GM18858 (cell line): ENCODE measurements around the gene PCOLCE2.
"Not testable (repeated sequence)": the region's sequence is repeated elsewhere in the genome, so short reads cannot be mapped to it uniquely, and the experiment has no call there.

ENCODE experiments used
- ATAC-seq: cut with Tn5 transposase; IDR thresholded peaks from one replicate; pipeline ENCODE4 v1.9.1; 2021; ENCODE audit not compliant: unreplicated experiment

PCOLCE2 gene

DNA sequence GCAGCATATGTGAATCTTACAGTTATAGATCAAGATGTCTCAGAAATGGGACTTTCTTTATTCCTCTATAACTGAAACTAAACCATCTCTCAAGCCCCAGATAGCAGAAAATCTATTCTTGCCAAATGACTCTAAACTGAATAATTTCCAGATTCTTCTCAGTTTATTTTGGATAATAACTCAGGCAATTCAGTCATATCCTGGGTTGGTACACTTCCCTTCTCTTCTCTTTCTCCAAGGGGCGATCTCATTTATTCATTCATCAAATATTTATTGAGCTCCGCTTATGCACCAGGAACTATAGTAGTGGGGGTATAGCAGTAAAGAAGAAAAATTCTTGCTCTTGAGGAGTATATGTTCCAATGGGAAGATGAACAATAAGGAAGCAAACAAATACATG lies 13.5 kb upstream of the PCOLCE2 start:
- ATAC-seq: no peak

DNA sequence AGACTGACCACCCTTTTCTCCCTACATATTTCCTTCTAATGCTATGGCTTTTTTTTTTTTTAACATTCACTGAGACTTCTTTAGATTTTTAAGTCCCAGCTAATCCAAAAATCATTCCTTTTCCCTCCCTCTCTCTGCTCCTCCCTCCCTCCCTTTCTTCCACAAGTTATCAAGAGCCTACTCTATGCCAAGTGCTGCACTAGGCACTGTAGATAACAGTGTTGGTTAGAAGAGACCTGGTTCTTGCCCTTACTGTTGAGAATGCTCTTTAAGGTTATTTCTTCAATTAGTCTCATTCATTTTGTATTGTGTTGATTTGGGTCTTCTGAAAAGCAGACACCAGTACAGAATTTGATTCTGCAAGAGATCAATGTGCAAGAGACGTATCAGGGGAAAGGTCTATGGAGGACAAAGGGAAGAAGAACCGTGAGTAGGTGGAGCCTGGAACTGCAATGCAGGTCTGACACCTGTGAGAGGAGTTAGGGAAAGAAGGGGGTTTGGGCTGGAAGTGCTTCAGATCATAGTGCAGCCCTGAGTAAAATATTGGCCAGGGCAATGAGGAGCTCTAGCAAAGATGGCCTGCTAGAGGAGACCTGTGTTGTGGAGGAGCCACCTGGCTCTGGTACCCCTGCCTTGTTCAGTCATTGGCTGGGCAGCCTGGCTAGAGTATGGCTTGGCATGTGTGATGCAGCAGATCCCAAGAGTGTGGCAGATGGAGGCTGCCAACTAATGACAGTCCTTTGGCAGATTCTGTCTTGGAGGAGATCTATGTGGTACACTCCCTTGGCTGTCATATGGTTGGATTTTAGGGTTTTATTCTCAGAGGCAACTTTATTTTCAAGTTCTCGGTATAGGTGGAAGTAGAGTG lies 9.7 kb upstream of the PCOLCE2 start:
- ATAC-seq: no peak

DNA sequence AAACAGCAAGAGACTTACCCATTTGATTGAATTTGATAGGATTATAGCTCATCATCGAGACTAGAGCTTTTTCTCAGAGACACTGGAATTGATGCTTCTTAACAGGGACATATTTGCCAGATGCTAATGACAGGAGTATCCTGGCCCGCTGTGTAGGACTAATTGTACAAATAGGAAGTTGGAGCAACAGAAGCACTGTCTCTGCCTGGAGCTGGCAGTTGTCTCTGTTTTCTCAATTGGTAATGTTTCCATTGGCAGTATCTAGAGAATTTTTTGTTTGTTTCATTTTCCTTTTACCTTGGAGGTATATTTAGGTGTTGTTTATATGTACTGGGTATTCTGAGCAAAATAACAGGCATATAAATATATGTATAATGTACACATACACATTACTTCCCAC lies 8.9 kb upstream of the PCOLCE2 start:
- no peak for ATAC-seq

DNA sequence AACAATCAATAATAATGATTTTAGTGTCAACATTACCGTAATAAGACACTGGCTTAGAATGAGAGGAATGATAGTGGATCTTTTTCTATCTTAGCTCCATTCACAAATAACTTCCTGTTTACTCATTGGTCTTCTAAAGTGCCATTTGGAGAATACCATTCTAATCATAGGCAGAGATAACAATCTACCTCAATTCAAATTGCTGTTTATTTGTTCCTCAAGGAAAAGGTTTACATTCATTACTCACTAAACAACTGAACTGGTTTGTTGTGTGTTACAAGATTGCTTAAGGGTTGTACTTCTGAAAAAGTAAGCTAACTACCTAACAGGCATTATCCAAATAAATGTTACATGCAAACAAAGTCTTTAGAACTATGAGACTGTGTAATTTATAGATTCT lies 8.1 kb upstream of the PCOLCE2 start:
- no peak for ATAC-seq

DNA sequence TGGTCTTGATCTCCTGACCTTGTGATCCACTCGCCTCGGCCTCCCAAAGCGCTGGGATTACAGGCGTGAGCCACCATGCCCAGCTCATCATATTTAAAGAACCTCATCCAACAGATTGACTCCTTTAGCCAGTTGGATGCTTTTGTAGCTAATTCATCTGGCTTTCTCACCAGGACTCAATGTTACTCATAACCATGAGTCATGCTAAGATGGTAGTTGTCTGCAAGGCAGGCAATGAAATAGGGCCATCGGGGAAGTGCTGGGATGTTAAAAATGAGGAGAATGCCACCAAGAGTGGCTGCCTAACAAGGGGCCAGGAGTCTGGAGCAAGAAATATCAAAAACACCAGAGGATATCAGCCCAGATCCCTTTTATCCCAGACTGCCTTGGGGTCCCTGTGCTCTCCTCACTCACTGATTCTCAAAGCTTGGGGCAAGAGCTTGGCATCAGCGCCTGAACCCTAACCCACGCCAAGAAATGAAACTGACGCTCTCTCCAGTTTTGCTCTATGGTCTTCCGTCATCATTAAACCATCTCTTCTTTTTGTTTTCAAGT lies 7.4 kb upstream of the PCOLCE2 start:
- no peak for ATAC-seq

DNA sequence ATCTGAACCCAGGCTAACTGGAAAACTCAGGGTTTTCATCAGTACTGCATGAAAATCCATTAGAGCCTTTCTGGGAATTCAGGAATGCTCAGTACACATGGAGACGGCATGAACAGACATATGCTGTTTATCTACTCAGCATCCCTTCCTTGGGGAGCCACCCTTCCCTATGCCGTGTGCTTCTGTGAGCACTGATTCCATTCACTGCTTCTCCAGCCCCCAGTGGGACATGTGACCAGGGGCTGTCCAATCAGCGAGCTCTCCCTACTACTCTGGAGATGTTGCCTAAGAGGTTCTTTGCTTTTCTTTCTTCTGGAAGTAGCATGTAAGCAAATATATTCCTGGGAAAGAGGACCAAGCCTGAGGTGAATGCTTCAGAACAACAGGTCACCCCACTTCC lies 5.6 kb upstream of the PCOLCE2 start:
- ATAC-seq: no peak

DNA sequence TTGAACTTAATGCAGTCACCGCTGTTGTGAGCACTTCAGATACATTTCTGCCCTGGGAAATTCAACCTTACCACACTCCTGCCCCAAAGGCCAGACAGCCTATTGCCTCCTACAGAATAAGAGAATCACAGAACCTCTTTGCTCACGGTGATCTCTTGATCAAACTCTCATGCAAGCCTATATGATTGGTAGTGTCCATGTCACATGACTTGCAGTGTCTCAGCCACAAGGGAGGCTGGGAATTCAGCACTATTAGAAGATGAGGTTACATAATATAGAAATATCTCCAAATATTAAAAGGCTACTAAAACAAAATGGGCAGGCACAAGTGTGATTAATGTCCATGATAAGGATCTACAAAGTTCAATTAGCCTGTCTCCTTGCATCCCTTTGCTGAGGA lies 3.8 kb upstream of the PCOLCE2 start:
- no peak for ATAC-seq

DNA sequence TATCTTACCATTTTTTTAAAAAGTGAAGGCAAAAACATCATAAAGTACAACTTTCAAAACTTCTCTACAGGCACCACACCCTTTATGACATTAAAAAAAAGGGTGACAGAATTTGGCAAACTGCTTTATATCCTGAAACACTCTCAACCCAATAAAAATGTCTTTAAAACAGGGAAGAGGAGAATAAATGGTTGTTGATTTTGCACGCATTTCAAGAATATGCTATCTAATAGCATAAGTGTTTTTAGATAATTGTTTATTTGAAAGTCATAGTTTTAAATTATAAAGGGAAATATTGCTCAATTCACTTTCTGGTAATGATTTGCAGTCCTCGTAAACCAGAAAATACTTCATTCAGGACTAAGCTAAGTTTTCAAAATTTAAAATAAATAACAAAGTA lies 1.7 kb upstream of the PCOLCE2 start:
- no peak for ATAC-seq

DNA sequence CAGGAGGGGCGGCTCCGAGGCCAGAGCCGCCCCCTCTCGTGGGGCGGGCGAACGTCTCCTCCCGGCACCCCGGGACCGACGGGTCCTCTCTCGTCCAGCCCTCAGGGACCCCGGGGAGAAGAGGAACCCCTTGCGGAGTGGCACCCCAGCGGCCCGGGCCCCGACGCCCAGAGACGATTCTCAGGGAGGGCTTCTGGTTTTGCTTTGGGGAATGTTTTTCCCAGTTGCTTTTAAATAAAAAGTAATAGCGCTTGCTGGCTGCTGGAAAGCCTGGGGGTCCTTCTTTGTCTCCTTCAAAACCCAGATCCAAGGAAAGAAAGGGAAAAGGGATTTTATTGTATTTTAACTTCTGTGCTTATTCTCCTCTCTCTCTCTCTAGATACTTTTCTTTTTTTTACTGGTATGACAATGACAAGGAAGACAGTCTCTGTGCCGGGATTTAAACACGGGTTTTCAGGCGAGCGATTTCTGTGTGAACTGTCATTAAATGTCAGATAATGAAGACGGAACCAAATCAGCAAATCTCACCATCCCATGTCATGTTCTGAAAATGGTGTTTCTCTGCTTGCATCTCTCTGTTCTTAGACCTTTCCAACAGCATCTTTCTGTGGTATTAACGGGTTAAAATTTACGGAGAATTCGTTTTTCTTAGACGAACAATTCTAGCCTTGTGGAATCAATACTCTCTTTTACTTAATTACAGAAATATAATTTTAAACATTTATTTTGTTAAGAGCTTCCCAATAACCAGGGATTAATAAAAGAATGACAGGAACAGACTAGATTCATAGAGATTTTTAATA lies 530 bp upstream of the PCOLCE2 start:
- no peak for ATAC-seq

DNA sequence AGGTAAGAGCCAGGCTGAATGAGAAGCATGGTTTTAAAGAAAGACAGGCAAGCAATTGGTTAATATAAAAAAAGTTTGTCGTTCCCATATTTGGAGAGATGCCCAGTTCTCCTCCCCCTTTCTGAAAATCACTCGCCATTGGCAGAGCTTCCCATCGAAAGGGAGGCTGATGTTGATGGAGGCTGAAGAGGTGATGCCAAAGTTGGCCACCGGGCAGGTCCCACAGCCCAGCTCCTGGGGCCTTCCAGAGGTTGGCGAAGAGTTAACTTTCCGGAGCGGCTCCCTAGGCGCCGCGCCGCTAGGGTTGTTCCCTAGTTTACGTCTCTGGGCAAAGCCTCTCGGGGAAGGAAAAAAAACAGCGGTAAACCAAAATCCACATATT lies 793 bp downstream of the PCOLCE2 start:
- ATAC-seq: no peak

DNA sequence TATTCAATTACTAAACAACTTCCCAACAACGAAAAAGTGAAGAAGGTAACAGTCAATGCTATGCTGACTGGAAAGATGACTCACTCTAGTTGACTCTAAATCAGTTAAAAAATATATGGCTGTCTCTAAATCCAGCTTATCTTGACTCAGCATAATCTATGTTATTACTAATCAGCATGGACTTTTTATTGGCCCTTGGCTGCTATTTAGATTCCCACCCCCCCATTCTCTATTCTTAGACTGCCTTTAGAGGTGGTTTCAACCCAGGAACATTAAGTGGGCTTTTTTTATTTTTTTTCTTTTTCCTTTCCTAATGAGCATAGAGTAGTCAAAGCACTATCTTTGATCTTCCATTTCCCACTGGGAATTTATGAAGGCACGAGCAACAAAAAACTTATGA lies 1.9 kb downstream of the PCOLCE2 start:
- no peak for ATAC-seq

DNA sequence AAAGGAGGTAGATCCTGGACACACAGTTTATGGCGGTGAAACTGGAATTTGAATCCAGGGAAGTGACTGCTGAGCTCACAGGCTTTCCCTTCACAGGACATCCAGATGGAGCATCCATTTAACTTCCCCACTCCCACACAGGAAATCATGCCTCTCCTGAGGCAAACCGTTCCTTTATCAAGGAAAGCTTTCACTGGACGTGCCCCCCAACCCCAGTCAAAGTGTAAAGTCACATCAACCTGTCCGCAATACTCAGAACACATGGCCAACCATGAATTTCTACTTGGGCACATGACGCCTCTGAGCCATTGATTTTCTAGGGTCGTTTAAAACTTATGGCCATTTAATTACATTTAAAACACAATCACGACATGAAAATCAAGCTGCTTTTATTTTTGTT lies 2.9 kb downstream of the PCOLCE2 start:
- ATAC-seq: no peak

DNA sequence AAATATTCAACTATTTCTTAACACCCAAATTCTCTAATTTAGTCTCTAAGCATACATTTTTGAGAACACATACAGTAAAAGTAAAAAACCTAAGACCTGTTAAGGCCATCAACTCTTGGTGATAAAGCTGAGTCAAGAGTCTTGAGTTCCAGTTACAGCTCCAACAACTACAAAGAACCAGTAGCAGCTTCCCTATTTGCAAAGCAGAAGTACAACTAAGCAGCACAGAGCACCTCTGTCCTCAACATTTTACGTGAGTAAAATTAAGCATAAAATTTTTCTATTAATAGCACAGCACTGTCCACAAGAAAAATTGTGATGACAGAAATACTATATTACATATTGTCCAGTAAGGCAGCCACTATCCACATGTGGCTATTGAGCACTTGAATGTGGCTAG lies 4.4 kb downstream of the PCOLCE2 start:
- no peak for ATAC-seq

DNA sequence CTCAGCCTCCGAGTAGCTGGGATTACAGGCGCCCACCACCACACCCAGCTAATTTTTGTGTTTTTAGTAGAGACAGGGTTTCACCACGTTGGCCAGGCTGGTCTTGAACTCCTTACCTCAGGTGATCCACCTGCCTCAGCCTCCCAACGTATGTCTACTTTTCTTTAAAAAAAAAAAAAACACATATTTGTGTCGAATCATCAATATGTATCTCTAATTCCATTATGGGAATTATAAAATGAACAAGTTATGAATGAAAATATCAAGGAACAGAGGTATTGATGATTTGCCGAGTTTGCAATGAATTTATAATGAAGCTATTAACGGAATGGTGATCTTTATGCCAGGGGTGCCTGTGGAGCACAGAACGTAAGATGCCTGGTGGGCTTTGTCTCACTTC lies 5.3 kb downstream of the PCOLCE2 start:
- ATAC-seq: not testable (repeated sequence)

DNA sequence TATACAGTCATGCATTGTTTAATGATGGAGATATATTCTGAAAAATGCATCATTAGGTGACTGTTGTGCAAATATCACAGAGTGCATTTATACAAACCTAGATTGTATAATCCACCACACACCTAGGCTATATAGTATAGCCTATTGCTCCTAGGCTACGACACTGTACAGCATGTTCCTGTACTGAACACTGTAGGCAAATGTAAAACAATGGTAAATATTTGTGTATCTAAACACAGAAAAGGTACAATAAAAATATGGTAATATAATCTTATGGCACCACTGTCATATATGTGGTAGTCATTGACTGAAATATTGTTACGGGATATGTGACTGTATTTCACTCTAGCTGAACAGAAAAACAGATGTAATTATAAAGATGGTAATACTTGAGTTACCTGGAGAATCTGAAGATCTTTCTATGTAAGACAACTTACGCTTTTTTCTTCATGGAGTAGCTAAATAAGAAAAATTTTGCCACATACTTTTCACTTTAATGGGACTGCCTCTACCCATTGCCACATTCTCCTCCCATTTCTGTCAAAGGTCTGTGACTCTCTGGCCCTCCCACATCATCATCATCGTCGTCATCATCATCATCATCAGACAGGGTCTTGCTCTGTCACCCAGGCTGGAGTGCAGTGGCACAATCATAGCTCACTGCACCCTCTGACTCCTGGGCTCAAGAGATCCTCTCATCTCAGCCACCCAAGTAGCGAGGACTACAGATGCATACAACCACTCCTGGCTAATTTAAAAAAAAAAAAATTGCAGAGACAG lies 7.2 kb downstream of the PCOLCE2 start:
- ATAC-seq: no peak

DNA sequence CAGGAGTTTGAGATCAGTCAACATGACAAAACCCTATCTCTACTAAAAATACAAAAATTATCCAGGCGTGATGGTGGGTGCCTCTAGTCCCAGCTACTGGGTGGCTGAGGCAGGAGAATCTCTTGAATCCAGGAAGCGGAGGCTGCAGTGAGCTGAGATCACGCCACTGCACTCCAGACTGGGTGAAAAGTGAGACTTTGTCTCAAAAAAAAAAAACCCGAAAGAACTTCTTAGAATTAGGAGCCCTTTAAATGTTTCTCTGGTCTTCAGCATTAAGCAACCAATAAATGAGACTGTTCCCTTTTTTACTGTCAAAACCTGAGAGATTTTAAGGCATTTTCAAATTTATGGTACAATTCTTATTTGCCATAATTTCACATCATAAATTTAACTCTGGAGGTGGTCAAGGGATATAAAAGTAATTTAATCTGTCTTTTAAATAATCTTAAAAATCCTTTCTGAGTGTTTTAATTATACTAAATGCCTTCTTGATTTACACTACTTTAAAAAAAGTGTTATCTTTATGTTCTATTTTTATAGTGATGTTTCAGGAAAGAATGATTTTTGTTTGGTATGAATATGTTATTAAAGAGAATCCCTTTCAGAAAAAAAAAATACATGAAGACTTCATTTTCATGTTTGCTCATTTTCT lies 10.1 kb downstream of the PCOLCE2 start:
- ATAC-seq: no peak

DNA sequence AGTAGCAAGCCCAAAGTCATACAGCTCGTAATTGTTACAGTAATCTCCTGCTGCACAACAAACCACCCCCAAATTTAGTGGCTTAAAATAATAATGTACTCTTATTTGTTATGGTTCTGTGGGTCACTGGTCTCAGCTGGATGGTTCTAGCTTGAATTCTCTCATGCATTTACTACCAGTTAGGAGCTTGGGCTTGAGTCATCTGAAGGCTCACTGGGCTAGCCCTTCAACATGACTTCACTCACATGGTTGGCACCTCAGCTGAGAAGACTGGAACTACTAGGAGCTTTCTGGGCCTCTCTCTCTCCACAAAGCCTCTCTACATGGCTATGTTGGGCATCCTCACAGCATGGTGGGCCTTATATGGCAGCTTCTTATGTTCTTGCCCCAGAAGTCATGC lies 12.5 kb downstream of the PCOLCE2 start:
- no peak for ATAC-seq

DNA sequence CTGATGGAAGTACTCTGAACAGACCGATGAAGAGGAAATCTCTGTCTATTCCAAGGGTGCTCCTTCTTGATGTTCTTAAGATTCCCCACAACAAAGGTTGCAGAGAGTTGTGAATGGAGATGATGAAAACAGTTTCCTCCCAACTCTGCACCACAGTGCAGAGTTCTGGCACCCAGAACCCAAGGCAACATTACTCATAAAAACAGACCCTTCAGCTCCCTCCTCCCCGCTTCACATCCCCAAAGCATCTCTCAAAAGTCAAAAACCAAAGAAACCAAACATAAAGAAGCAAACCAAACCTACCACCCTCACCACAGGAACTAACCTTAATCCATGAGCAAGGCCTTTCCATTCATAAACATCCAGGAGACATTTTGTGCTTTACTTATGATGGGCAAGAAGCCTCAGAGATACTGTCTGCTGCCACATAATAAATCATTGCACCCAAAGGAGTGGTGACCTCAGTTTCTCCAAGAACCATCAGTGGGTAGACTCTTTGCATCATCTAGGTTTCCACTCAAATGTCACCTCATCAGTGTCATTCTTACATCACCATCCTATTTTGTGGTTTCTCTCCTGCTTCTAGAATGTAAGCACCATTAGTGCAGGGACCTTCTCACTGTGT lies 13.2 kb downstream of the PCOLCE2 start:
- ATAC-seq: no peak

DNA sequence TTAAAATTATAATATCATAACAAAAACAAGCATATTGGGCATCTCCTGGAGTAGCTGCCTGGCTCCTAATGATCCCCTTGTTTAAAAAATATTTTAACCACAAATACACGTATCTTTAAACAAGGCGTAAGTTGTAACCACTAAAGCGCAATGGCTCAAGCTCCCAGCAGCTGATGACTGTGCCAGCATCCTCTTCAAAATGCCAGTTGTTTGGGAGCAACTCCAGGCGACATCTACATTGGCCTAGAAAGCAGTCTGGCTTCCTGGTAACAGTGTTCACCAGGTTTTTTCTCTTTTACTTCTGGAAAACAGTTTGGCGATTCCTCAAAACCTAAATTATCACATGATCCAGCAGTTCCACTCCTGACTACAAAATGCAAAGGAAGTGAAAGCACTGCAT lies 13.8 kb downstream of the PCOLCE2 start:
- no peak for ATAC-seq

DNA sequence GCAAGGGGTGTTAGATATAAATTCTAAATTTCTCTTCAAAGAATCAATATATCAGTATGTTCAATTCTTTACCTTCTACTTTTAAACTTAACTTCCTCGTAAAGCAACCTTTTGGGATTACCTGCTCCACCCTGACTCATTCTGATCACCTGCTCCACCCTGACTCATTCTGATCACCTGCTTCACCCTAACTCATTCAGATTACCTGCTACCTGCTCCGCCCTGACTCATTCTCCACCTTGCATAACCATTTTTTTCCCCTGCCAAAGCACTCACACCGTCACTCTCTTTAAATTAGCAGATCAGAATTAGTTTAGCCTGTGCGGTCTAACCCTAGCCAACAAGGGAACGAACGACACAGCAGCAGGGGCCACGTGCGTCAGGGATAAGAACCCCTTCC lies 20.5 kb downstream of the PCOLCE2 start:
- not testable (repeated sequence) for ATAC-seq
